ENCODE measurements around the gene SMC5. TPM values are rescaled to one million over a fixed set of nuclear protein-coding genes. Genes with fewer than 3 reads are reported as not detected.

SMC5 gene
- total RNA-seq, 1 donor = 30.1 TPM

- Histone ChIP-seq H3K4me1 (ENCODE audit: insufficient read depth, low read length) (no peaks in the 10 kb centered on the region), H3K9me3 (ENCODE audit: low read depth, low read length) (no peaks in the 10 kb centered on the region), H3K4me3 (ENCODE audit: low read length) (no peak overlapping the region), H3K27me3 (ENCODE audit: insufficient read depth, low read length) (no peaks in the 10 kb centered on the region)
These were observed 108.6 kb downstream of the SMC5 start for GRCh38 chr9:70367305-70367930.

GRCh38 chr9:70374962-70375618 is 116.3 kb downstream of the SMC5 start:
- no peaks in the 10 kb centered on the region for H3K27me3 ChIP-seq (ENCODE audit: insufficient read depth, low read length)
- no peak overlapping the region for H3K4me3 ChIP-seq (ENCODE audit: low read length)
- no peaks in the 10 kb centered on the region for H3K4me1 ChIP-seq (ENCODE audit: insufficient read depth, low read length)
- no peaks in the 10 kb centered on the region for H3K9me3 ChIP-seq (ENCODE audit: low read depth, low read length)

- no peaks in the 10 kb centered on the region for H3K27me3 ChIP-seq (ENCODE audit: insufficient read depth, low read length)
- no peaks in the 10 kb centered on the region for H3K9me3 ChIP-seq (ENCODE audit: low read depth, low read length)
- H3K4me1 ChIP-seq (ENCODE audit: insufficient read depth, low read length) = no peaks in the 10 kb centered on the region
- no peak overlapping the region for H3K4me3 ChIP-seq (ENCODE audit: low read length)
These were observed 123.4 kb downstream of the SMC5 start for GRCh38 chr9:70382046-70382708.

- Histone ChIP-seq H3K27me3 (ENCODE audit: insufficient read depth, low read length) (no peaks in the 10 kb centered on the region), H3K4me3 (ENCODE audit: low read length) (no peak overlapping the region), H3K4me1 (ENCODE audit: insufficient read depth, low read length) (no peaks in the 10 kb centered on the region), H3K9me3 (ENCODE audit: low read depth, low read length) (no peaks in the 10 kb centered on the region)
These were observed 124.2 kb downstream of the SMC5 start for GRCh38 chr9:70382709-70383605.

- Histone ChIP-seq H3K4me1 (ENCODE audit: insufficient read depth, low read length) (peaks cover 5% of the 10 kb centered on the region), H3K27me3 (ENCODE audit: insufficient read depth, low read length) (no peaks in the 10 kb centered on the region), H3K4me3 (ENCODE audit: low read length) (no peak overlapping the region), H3K9me3 (ENCODE audit: low read depth, low read length) (no peaks in the 10 kb centered on the region)
These were observed 126.6 kb downstream of the SMC5 start for GRCh38 chr9:70385426-70385825.

GRCh38 chr9:70387663-70388062 is 128.9 kb downstream of the SMC5 start:
- Histone ChIP-seq H3K4me3 (ENCODE audit: low read length) (no peak overlapping the region), H3K4me1 (ENCODE audit: insufficient read depth, low read length) (peaks cover 27% of the 10 kb centered on the region), H3K27me3 (ENCODE audit: insufficient read depth, low read length) (no peaks in the 10 kb centered on the region), H3K9me3 (ENCODE audit: low read depth, low read length) (no peaks in the 10 kb centered on the region)

GRCh38 chr9:70389188-70389587 is 130.4 kb downstream of the SMC5 start:
- Histone ChIP-seq H3K4me1 (ENCODE audit: insufficient read depth, low read length) (peaks cover 40% of the 10 kb centered on the region), H3K27me3 (ENCODE audit: insufficient read depth, low read length) (no peaks in the 10 kb centered on the region), H3K4me3 (ENCODE audit: low read length) (no peak overlapping the region), H3K9me3 (ENCODE audit: low read depth, low read length) (no peaks in the 10 kb centered on the region)

- no peaks in the 10 kb centered on the region for H3K9me3 ChIP-seq (ENCODE audit: low read depth, low read length)
- H3K4me3 ChIP-seq (ENCODE audit: low read length) = no peak overlapping the region
- no peaks in the 10 kb centered on the region for H3K27me3 ChIP-seq (ENCODE audit: insufficient read depth, low read length)
- H3K4me1 ChIP-seq (ENCODE audit: insufficient read depth, low read length) = peaks cover 40% of the 10 kb centered on the region
These were observed 131.0 kb downstream of the SMC5 start for GRCh38 chr9:70389621-70390266.

GRCh38 chr9:70390933-70391341 is 132.2 kb downstream of the SMC5 start:
- peaks cover 42% of the 10 kb centered on the region for H3K4me1 ChIP-seq (ENCODE audit: insufficient read depth, low read length)
- H3K4me3 ChIP-seq (ENCODE audit: low read length) = no peak overlapping the region
- no peaks in the 10 kb centered on the region for H3K27me3 ChIP-seq (ENCODE audit: insufficient read depth, low read length)
- H3K9me3 ChIP-seq (ENCODE audit: low read depth, low read length) = no peaks in the 10 kb centered on the region

GRCh38 chr9:70392189-70392588 is 133.4 kb downstream of the SMC5 start:
- H3K4me1 ChIP-seq (ENCODE audit: insufficient read depth, low read length) = peaks cover 48% of the 10 kb centered on the region
- H3K27me3 ChIP-seq (ENCODE audit: insufficient read depth, low read length) = no peaks in the 10 kb centered on the region
- H3K4me3 ChIP-seq (ENCODE audit: low read length) = no peak overlapping the region
- H3K9me3 ChIP-seq (ENCODE audit: low read depth, low read length) = no peaks in the 10 kb centered on the region

- Histone ChIP-seq H3K27me3 (ENCODE audit: insufficient read depth, low read length) (no peaks in the 10 kb centered on the region), H3K9me3 (ENCODE audit: low read depth, low read length) (no peaks in the 10 kb centered on the region), H3K4me1 (ENCODE audit: insufficient read depth, low read length) (peaks cover 55% of the 10 kb centered on the region), H3K4me3 (ENCODE audit: low read length) (no peak overlapping the region)
These were observed 134.1 kb downstream of the SMC5 start for GRCh38 chr9:70392850-70393249.

- Histone ChIP-seq H3K27me3 (ENCODE audit: insufficient read depth, low read length) (no peaks in the 10 kb centered on the region), H3K4me1 (ENCODE audit: insufficient read depth, low read length) (peaks cover 74% of the 10 kb centered on the region), H3K4me3 (ENCODE audit: low read length) (no peak overlapping the region), H3K9me3 (ENCODE audit: low read depth, low read length) (no peaks in the 10 kb centered on the region)
These were observed 136.9 kb downstream of the SMC5 start for GRCh38 chr9:70395652-70396051.

GRCh38 chr9:70398145-70398556 is 139.4 kb downstream of the SMC5 start:
- Histone ChIP-seq H3K4me3 (ENCODE audit: low read length) (no peak overlapping the region), H3K9me3 (ENCODE audit: low read depth, low read length) (no peaks in the 10 kb centered on the region), H3K4me1 (ENCODE audit: insufficient read depth, low read length) (peaks cover 51% of the 10 kb centered on the region), H3K27me3 (ENCODE audit: insufficient read depth, low read length) (no peaks in the 10 kb centered on the region)

GRCh38 chr9:70399141-70399540 is 140.4 kb downstream of the SMC5 start:
- peaks cover 45% of the 10 kb centered on the region for H3K4me1 ChIP-seq (ENCODE audit: insufficient read depth, low read length)
- H3K9me3 ChIP-seq (ENCODE audit: low read depth, low read length) = no peaks in the 10 kb centered on the region
- H3K4me3 ChIP-seq (ENCODE audit: low read length) = no peak overlapping the region
- no peaks in the 10 kb centered on the region for H3K27me3 ChIP-seq (ENCODE audit: insufficient read depth, low read length)

All from mononuclear cell (primary cell).